Epidermal melanocyte (primary cell): Measurements from ENCODE around the gene UFM1.
"Not testable (repeated sequence)": the region's sequence is repeated elsewhere in the genome, so short reads cannot be mapped to it uniquely, and the experiment has no call there.

Experiments
- DNase-seq: peaks from one replicate; pipeline ENCODE4 v3.0.0; 2011; ENCODE audit warnings: low spot score; ENCODE audit not compliant: insufficient read length

The UFM1 gene

GRCh38 chr13:38365661-38366060 is 16.0 kb downstream of the UFM1 start:
- no peak for DNase-seq

GRCh38 chr13:38366954-38367645 is 17.4 kb downstream of the UFM1 start:
- no peak for DNase-seq

GRCh38 chr13:38369058-38369457 is 19.4 kb downstream of the UFM1 start:
- DNase-seq = no peak

DNA sequence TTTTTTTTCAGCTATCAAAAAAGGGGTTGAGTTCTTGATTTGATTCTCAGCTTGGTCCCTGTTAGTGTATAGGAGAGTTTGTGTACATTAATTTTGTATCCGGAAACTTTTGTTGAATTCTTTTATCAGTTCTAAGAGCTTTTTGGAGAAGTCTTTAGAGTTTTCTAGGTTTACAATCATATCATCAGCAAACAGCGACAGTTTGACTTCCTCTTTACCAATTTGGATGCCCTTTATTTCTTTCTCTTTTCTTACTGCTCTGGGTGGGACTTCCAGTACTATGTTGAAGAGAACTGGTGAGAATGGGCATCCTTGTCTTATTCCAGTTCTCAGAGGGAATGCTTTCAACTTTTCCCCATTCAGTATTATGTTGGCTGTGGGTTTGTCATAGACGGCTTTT is 20.4 kb downstream of the UFM1 start:
- not testable (repeated sequence) for DNase-seq

GRCh38 chr13:38372820-38373383 is 23.3 kb downstream of the UFM1 start:
- no peak for DNase-seq

- no peak for DNase-seq
These were observed 26.9 kb downstream of the UFM1 start for GRCh38 chr13:38376546-38376945.

DNA sequence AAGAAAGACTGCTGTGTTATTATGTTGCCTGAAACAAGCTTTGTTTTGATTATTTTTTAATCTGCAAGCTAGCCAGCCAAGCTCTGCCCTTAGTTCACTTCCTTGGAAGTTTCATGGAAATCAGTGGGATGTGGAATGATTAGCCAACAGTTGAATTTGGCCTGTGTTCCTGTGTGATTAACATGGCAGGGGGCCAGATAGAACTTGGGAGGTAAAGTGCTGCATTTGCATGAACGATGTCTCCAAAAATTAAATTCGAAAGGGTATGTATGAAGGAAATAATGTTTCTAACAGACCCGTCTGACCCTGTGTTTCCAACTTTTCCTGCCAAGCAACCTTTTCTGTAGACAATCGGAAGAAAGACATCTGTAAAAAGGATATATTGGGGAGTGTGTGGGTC is 32.2 kb downstream of the UFM1 start:
- DNase-seq = no peak

DNA sequence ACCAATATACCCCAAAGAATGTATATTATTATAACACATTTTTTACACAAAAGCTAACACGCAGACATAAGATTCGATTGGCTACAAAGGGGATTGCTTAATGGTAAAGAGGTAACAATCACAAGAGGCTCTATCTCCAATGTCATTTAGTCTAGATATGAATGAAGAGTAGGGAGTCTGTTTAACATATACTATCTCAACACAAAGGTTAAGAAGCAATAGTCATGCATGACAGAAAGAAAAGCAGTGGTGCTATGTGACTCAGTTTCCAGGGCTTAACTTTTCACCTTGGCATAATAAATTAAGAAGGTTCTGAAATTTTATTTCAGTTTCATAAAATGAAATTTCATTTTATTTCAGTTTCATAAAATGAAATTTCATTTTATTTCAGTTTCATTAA is 33.3 kb downstream of the UFM1 start:
- DNase-seq = no peak

- DNase-seq = no peak
These were observed 34.5 kb downstream of the UFM1 start for GRCh38 chr13:38384171-38384570.

GRCh38 chr13:38385153-38385891 is 35.7 kb downstream of the UFM1 start:
- no peak for DNase-seq

DNA sequence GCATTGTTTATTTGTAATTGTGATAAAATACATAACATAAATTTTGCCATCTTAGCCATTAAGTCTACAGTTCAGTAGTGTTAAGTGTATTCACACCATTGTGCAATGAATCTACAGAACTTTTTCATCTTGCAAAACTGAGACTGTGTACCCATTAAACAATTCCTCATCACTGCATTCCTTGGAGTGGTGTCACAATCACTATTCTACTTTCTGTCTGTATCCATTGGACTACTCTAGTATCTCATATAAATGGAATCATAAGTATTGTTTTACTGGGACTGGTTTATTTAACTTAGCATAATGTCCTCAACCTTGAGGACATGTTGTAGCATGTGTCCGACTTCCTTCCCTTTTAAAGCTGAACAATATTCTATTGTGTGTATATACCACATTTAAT is 36.8 kb downstream of the UFM1 start:
- no peak for DNase-seq

DNA sequence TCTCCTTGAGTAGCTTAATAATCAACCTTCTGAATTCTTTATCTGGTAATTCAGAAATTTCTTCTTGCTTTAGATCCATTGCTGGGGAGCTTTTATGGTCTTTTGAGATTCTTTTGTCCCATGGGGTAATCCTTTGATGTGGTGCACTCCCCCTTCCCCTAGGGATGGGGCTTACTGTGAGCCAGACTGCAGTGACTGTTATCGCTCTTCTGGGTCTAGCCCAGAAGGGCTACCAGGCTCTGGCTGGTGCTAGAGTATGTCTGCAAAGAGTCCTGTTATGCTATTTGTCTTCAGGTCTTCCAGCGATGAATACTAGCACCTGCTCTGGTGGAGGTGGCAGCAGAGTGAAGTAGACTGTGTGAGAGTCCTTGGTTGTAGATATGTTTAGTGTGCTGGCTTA is 41.7 kb downstream of the UFM1 start:
- no peak for DNase-seq

GRCh38 chr13:38394777-38395496 is 45.3 kb downstream of the UFM1 start:
- no peak for DNase-seq

DNA sequence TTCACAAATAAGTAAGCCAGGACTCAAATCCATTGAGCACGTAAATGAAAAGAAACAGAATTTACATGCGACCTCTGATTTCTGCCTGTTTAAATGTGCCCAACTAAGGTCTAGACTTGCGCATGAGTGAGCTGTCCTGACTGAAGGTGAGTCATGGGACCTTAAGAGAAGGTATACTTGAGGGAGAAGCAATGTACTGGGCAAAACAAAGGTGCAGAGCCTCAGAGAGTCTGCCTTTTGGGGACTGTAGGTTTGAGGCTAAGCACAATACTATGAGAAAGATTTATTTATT is 45.8 kb downstream of the UFM1 start:
- no peak for DNase-seq

DNA sequence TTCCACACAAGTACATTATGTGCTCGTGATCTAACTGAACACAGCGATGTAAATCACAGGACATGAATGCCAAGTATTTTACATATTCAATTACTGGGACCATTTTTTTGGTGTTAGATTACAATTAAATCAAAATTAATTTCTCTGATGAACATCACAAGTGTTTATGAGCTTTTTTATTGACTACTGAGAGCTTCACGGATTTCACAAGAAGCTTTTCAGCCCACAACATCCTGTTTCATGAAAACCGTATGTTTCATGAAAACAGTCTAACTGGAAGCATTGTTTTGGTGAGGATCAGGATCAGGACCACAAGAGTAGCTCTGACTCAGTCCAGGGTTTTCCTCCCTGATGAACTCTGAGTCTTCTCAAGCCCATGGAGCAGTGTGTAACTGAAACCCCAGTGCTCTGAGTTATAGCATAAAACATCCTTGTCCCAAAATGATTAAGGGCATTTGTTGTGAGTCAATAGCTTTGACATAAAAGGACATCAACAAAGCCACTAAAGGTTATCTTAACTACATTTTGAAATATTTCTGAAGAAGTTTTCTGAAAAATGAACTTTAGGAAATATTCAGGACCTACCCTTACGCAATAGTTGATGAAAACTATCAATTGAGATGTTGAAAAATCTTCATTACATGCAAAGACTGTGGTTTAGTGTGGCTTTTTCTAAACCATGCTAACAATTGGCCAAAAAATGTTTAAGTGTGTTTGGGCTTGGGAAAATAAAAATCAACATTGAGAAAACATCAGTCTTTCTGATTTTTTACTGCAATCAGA is 49.3 kb downstream of the UFM1 start:
- DNase-seq = peak; percentile 27

GRCh38 chr13:38399535-38399934 is 49.9 kb downstream of the UFM1 start:
- DNase-seq = no peak

GRCh38 chr13:38401276-38401675 is 51.6 kb downstream of the UFM1 start:
- DNase-seq = no peak

DNA sequence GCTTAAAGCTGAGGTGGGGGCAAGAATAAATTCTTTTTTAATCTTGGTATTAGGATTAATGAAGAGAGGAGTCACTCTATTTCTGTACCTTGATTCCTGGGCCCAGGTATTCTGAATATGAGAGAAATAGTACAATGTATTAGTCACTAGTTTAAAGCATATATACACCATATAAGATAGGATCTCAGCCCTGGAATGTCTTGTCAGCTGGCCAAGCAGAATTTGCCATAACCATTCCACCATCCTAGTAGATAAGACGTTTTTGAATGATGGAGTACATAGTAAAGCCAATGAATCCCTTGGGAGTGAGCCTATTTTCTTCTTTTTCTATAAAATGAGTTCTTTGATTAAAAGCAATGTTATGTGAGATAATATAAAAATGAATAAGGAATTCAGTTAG is 55.6 kb downstream of the UFM1 start:
- no peak for DNase-seq

- DNase-seq = no peak
These were observed 60.1 kb downstream of the UFM1 start for GRCh38 chr13:38409771-38410170.

- DNase-seq = no peak
These were observed 62.6 kb downstream of the UFM1 start for GRCh38 chr13:38412266-38412665.
